Large intestine (tissue), 3 donors: ENCODE measurements around the gene SLC35F5. TPM values are rescaled to one million over a fixed set of nuclear protein-coding genes. Genes with fewer than 3 reads are reported as not detected.
"Not testable (repeated sequence)": the region's sequence is repeated elsewhere in the genome, so short reads cannot be mapped to it uniquely, and the experiment has no call there.

Source experiments
- DNase-seq, 2 donors: peaks; one replicate each; pipeline versions ENCODE4 v3.0.0 to v3.0.0-alpha.2; 2013
- H3K27ac ChIP-seq: one replicate; pipeline ENCODE4 v1.5.1; 2013; ENCODE audit warnings: low read length
- H3K27me3 ChIP-seq: 2 replicates; pipeline ENCODE4 v1.6.1; 2013; ENCODE audit warnings: low read length; ENCODE audit not compliant: control insufficient read depth, insufficient read depth
- H3K36me3 ChIP-seq: 2 replicates; pipeline ENCODE4 v1.6.1; 2013; ENCODE audit warnings: low read length; ENCODE audit not compliant: control insufficient read depth, insufficient read depth
- H3K4me1 ChIP-seq: one replicate; pipeline ENCODE4 v1.6.1; 2013; ENCODE audit warnings: low read length; ENCODE audit not compliant: control insufficient read depth, insufficient read depth
- H3K4me3 ChIP-seq: one replicate; pipeline ENCODE4 v1.5.1; 2013; ENCODE audit warnings: low read length
- H3K9me3 ChIP-seq: one replicate; pipeline ENCODE4 v1.6.1; 2013; ENCODE audit warnings: mild to moderate bottlenecking, low read depth, low read length, moderate library complexity; ENCODE audit not compliant: control insufficient read depth
- WGBS: methylation state at CpG from one replicate; pipeline ENCODE4 v1.1.5; 2013; ENCODE audit warnings: low lambda C conversion rate; ENCODE audit not compliant: insufficient coverage; 5-methylcytosine and 5-hydroxymethylcytosine counted together
- polyA plus RNA-seq: library from polyadenylated mRNA; unstranded; fragments of 120-200 nt; gene quantifications from one replicate; pipeline ENCODE4 v1.2.1, GENCODE V29; 2013

SLC35F5 gene
- polyA plus RNA-seq, 1 donor: 73.7 TPM

- no CpG with 5 or more reads among the region's 5 CpGs for WGBS
- Histone ChIP-seq H3K27ac (no peak overlapping the region), H3K4me1 (peaks cover 11% of the 10 kb centered on the region), H3K9me3 (peaks cover 1% of the 10 kb centered on the region), H3K27me3 (no peaks in the 10 kb centered on the region), H3K4me3 (no peak overlapping the region), H3K36me3 (no peaks in the 10 kb centered on the region)
- DNase-seq: no peak
Measured at GRCh38 chr2:113698892-113699447, 57.5 kb downstream of the SLC35F5 start.

- H3K27ac ChIP-seq, H3K36me3 ChIP-seq, H3K9me3 ChIP-seq, H3K27me3 ChIP-seq, DNase-seq, H3K4me1 ChIP-seq, H3K4me3 ChIP-seq: not testable (repeated sequence)
- WGBS: 83% methylated on average over 1 of the region's 2 CpGs
Measured at GRCh38 chr2:113698251-113698650, 58.2 kb downstream of the SLC35F5 start.

GRCh38 chr2:113697516-113697915 is 58.9 kb downstream of the SLC35F5 start:
- Histone ChIP-seq H3K9me3 (no peaks in the 10 kb centered on the region), H3K4me3 (no peak overlapping the region), H3K27ac (no peak overlapping the region), H3K4me1 (no peaks in the 10 kb centered on the region), H3K27me3 (no peaks in the 10 kb centered on the region), H3K36me3 (no peaks in the 10 kb centered on the region)
- WGBS: no CpG with 5 or more reads among the region's 4 CpGs
- no peak for DNase-seq

- H3K9me3 ChIP-seq: no peaks in the 10 kb centered on the region
- H3K4me1 ChIP-seq: no peaks in the 10 kb centered on the region
- 87% methylated on average over 2 of the region's 9 CpGs for WGBS
- no peaks in the 10 kb centered on the region for H3K36me3 ChIP-seq
- DNase-seq: no peak
- H3K27ac ChIP-seq: no peak overlapping the region
- H3K4me3 ChIP-seq: no peak overlapping the region
- H3K27me3 ChIP-seq: no peaks in the 10 kb centered on the region
Measured at GRCh38 chr2:113694438-113694837, 62.0 kb downstream of the SLC35F5 start.

- H3K4me1 ChIP-seq: no peaks in the 10 kb centered on the region
- H3K27ac ChIP-seq: no peak overlapping the region
- WGBS: 100% methylated on average over 1 of the region's 3 CpGs
- H3K9me3 ChIP-seq: no peaks in the 10 kb centered on the region
- no peak overlapping the region for H3K4me3 ChIP-seq
- no peak for DNase-seq
- no peaks in the 10 kb centered on the region for H3K36me3 ChIP-seq
- H3K27me3 ChIP-seq: no peaks in the 10 kb centered on the region
Measured at GRCh38 chr2:113692698-113693428, 63.6 kb downstream of the SLC35F5 start.

GRCh38 chr2:113690871-113691270 is 65.6 kb downstream of the SLC35F5 start:
- H3K36me3 ChIP-seq, H3K27me3 ChIP-seq, H3K9me3 ChIP-seq, DNase-seq, H3K4me1 ChIP-seq, H3K27ac ChIP-seq, H3K4me3 ChIP-seq: not testable (repeated sequence)
- WGBS: 63% methylated on average over 1 of the region's 3 CpGs

- Histone ChIP-seq H3K36me3 (no peaks in the 10 kb centered on the region), H3K4me3 (no peak overlapping the region), H3K9me3 (no peaks in the 10 kb centered on the region), H3K27ac (no peak overlapping the region), H3K27me3 (no peaks in the 10 kb centered on the region), H3K4me1 (no peaks in the 10 kb centered on the region)
- no peak for DNase-seq
- 83% methylated on average over 1 of the region's 2 CpGs for WGBS
Measured at GRCh38 chr2:113686537-113686936, 69.9 kb downstream of the SLC35F5 start.

GRCh38 chr2:113685471-113685870 is 71.0 kb downstream of the SLC35F5 start:
- Histone ChIP-seq H3K9me3 (no peaks in the 10 kb centered on the region), H3K27me3 (no peaks in the 10 kb centered on the region), H3K4me1 (no peaks in the 10 kb centered on the region), H3K4me3 (no peak overlapping the region), H3K36me3 (no peaks in the 10 kb centered on the region), H3K27ac (no peak overlapping the region)
- no peak for DNase-seq
- 100% methylated on average over 1 of the region's 8 CpGs for WGBS

GRCh38 chr2:113679457-113679856 is 77.0 kb downstream of the SLC35F5 start:
- H3K9me3 ChIP-seq: no peaks in the 10 kb centered on the region
- no peaks in the 10 kb centered on the region for H3K4me1 ChIP-seq
- H3K27ac ChIP-seq: no peak overlapping the region
- DNase-seq: no peak
- no peaks in the 10 kb centered on the region for H3K27me3 ChIP-seq
- H3K36me3 ChIP-seq: no peaks in the 10 kb centered on the region
- no peak overlapping the region for H3K4me3 ChIP-seq
- WGBS: 80% methylated on average over 1 of the region's 8 CpGs

GRCh38 chr2:113677330-113677729 is 79.1 kb downstream of the SLC35F5 start:
- H3K27ac ChIP-seq: no peak overlapping the region
- no peaks in the 10 kb centered on the region for H3K9me3 ChIP-seq
- 80% methylated on average over 1 of the region's 2 CpGs for WGBS
- H3K4me3 ChIP-seq: no peak overlapping the region
- no peaks in the 10 kb centered on the region for H3K4me1 ChIP-seq
- no peaks in the 10 kb centered on the region for H3K36me3 ChIP-seq
- no peaks in the 10 kb centered on the region for H3K27me3 ChIP-seq
- no peak for DNase-seq
